GM10248 (cell line): ENCODE results near the gene EPOP.

Experiments
- CTCF ChIA-PET: fragments of 300-600 bp; sonication (Branson Sonifier 250); formaldehyde crosslinking; extraction: SDS; loops from one replicate; lab custom pipeline; 2021; ENCODE audit warnings: antibody characterized with exemption; lab: Yijun Ruan, JAX
- POLR2A ChIA-PET: fragments of 350-650 bp; sonication (Branson Sonifier 250); formaldehyde crosslinking; extraction: SDS; loops from one replicate; lab custom pipeline; 2020; ENCODE audit warnings: antibody characterized with exemption; lab: Yijun Ruan, JAX
- DNase-seq: peaks from one replicate; pipeline ENCODE4 v3.0.0; 2012; ENCODE audit errors: extremely low spot score
- CTCF ChIP-seq: IDR thresholded peaks from 2 replicates; pipeline ENCODE4 v1.5.1; 2012; ENCODE audit warnings: mild to moderate bottlenecking, low read depth; ENCODE audit errors: extremely low read depth, missing control alignments, control extremely low read depth

The EPOP gene

GRCh38 chr17:38674749-38675615 lies at the start of gene EPOP:
Gene EPOP, minus strand, starts transcription at chr17:38674957. Its CDS starts 462 bp downstream, at chr17:38674495.
- no peak for TF ChIP-seq CTCF
- DNase-seq, result peak; percentile 94
- CTCF ChIA-PET, result interaction anchor here (1.0 to 5.7 kb wide), 8 partner anchors 10 to 115 kb away, joined by 3 to 80 read pairs (median 5); no protein-coding TSS in a partner anchor
- POLR2A ChIA-PET, result no interaction called here

DNA sequence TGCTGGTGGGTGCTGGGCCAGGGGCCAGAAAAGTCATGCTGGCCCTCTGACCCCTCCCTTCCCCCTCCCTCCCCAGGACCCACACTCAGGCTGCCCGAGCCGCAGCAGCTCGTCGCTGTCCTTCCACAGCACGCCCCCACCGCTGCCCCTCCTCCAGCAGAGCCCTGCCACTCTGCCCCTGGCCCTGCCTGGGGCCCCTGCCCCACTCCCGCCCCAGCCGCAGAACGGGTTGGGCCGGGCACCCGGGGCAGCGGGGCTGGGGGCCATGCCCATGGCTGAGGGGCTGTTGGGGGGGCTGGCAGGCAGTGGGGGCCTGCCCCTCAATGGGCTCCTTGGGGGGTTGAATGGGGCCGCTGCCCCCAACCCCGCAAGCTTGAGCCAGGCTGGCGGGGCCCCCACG lies 47.0 kb upstream of the EPOP start:
- DNase-seq, result no peak
- no peak for TF ChIP-seq CTCF
- POLR2A ChIA-PET, result interaction anchor here (1.5 kb wide), 1 partner anchor 30 kb away, joined by 3 read pairs; the partner anchor contains the start of gene PSMB3
- CTCF ChIA-PET, result interaction anchor here (1.0 to 2.7 kb wide), 2 partner anchors 11 to 14 kb away, joined by 3 to 18 read pairs; no protein-coding TSS in a partner anchor

DNA sequence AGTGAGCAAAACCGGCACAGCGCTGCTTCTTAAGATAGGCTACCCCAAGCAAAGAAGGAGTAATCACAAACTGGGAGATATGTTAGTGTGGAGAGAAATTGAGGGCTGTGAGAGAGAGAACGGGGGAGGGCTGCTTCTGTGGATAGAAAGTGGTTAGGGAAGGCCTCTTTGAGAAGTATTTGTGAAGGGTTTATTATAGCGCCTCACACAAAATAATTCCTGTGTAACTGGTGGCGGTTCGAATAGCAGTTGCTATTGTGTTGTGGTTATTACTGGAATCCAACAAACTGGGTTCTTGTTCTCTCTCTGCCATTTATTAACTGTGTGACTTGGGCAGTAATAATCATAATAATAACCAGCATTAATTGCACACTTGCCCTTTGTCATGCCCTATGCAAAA lies 46.2 kb upstream of the EPOP start:
- no peak for TF ChIP-seq CTCF
- ChIA-PET CTCF (interaction anchor here (1.0 to 2.7 kb wide), 2 partner anchors 15 to 162 kb away, joined by 3 to 18 read pairs; no protein-coding TSS in a partner anchor), POLR2A (no interaction called here)
- no peak for DNase-seq

DNA sequence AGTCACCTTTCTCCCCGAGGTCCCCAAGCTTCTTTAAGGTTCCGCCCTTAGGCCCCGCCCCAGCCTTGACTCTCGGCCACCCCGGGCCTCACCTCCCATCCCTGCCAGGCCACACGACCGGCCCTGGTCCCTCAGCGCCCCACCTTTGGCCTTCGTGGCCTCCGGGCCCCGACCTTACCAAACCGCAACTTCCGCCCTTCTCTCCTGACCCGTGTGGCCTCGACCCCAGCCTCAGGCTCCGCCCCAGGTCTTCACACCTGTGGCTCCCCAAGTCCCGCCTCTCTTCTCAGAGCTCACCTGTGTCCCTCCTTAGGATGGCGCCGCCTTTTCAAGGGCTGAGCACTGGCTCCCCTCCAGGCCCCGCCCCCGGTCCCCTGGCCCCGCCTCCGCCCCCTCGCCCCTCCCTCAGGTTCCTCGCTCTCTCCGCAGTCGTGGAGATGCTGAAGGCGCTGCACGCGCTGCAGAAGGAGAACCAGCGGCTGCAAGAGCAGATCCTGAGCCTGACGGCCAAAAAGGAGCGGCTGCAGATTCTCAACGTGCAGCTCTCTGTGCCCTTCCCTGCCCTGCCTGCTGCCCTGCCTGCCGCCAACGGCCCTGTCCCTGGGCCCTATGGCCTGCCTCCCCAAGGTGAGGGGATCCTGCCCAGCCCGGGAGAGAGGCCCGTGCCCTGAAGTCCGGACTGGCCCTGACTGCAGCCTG lies 45.3 kb upstream of the EPOP start:
- ChIA-PET POLR2A (no interaction called here), CTCF (interaction anchor here (1.0 to 4.6 kb wide), 4 partner anchors 8 to 161 kb away, joined by 3 to 21 read pairs (median 12); no protein-coding TSS in a partner anchor)
- no peak for DNase-seq
- TF ChIP-seq CTCF, result no peak

DNA sequence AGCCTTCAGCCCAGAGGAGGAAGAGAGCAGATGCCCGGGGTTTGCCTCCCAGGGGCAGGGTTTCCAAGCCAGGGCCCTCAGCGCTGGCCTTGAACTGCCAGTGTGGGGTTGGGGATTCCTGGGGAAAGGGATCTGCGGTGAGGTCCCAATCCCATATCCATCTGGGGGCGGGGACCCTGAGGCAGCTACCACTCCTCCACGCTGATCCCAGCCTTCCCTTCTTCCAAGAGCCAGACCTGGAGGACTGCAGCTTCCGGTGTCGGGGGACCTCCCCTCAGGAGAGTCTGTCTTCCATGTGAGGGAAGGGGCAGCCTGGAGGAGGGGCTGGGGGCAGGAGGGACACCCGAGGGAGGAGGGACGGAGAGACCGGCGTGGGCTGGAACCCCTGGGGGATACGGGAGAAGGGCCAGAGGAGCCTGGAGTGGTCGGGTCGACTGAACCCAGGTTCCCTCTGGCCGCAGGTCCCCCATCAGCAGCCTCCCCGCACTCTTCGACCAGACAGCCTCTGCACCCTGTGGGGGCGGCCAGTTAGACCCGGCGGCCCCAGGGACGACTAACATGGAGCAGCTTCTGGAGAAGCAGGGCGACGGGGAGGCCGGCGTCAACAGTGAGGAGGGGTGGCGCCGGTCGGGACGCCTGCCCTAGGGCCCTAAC lies 44.7 kb upstream of the EPOP start:
- no peak for TF ChIP-seq CTCF
- ChIA-PET CTCF (interaction anchor here (2.1 to 4.6 kb wide), 3 partner anchors 9 to 42 kb away, joined by 4 to 21 read pairs (median 20); no protein-coding TSS in a partner anchor), POLR2A (no interaction called here)
- no peak for DNase-seq
